Astrocyte of the cerebellum (primary cell): ENCODE measurements around the gene SLC25A46.
"Not testable (repeated sequence)": the region's sequence is repeated elsewhere in the genome, so short reads cannot be mapped to it uniquely, and the experiment has no call there.

ENCODE experiments used
- DNase-seq: peaks from one replicate; pipeline ENCODE4 v3.0.0-alpha.2; 2011; ENCODE audit warnings: low read depth
- H3K4me3 ChIP-seq: 2 replicates; pipeline ENCODE4 v1.5.1; 2011; ENCODE audit warnings: mild to moderate bottlenecking, low read depth, low read length, moderate library complexity
- CTCF ChIP-seq: IDR thresholded peaks from 2 replicates; pipeline ENCODE4 v1.5.1; 2012; ENCODE audit warnings: low read length, low read depth, moderate library complexity, mild to moderate bottlenecking; ENCODE audit errors: missing control alignments
- in situ Hi-C: cut with HindIII; loops from 2 replicates; pipeline ENCODE4 v1.10.0; 2017; ENCODE audit warnings: low sequenced_read_pairs

Gene SLC25A46

DNA sequence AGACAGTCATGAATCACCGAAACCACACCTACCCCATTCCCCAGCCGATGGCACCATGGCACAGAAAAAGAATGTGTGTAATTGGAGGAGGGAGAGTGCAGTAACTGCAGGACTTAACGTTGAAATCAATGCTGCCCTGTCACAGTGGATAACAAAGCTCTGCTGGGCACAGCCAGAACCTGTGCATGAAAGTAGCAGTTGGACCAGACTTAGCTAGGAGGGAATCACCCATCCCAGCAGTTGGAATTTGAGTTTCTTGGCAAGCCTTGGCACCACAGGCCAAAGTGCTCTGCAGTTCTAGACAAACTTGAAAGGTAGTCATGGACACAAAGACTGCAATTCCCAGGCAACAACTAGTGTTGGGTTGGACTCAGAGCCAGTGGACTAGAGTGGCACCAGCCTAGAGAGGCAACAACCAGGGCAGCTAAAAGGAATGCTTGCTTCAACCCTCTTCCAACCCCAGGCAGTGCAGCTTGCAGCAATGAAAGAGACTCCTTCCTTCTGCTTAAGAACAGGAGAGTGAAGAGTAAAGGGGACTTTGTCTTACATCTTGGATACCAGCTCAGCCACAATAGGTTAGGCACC is 31.5 kb upstream of the SLC25A46 start:
- in situ Hi-C loops: no loop called here
- DNase-seq: no peak
- no peak for TF ChIP-seq CTCF
- no peak overlapping the region for H3K4me3 ChIP-seq

DNA sequence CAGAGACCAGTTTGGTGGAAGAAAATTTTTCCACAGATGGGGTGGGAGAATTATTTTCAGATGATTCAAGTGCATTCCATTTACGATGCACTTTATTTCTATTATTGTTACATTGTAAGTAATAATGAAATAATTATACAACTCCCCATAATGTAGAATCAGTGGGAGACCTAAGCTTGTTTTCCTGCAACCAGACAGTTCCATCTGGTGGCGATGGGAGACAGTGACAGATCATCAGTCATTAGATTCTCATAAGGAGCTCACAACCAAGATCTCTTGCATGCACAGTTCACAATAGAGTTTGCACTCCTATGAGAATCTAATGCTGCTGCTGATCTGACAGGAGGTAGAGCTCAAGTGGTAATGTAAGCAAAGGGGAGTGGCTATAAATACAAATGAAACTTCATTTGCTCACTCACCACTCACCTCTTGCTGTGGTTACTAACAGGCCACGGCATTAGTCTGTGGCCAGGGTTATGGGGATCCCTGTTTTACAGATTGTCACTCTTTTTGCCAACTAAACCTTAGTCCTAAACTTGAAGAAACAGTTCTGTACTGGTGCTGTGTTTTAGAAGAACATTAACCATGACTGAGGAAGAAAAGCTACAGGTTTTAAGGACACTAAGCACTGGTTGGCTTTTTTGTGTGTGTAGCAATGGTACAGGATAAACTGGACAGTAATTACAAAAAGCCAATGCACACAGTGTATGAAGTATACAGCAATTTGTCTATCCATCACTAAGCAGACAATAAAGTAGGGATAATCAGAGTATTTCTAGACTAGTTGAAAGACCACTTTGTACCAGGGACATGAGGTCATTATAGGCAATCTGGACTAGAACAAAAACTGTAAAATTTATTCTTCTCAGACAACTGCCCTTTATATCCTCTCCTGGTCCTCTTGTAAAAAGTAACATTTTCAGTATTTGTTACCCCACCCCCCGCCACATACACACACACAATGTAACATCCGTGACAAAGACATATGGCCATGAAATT is 22.3 kb upstream of the SLC25A46 start:
- no peak for TF ChIP-seq CTCF
- no peak overlapping the region for H3K4me3 ChIP-seq
- in situ Hi-C loops: no loop called here
- no peak for DNase-seq

- no peak overlapping the region for H3K4me3 ChIP-seq
- in situ Hi-C loops: no loop called here
- DNase-seq: no peak
- no peak for TF ChIP-seq CTCF
These were observed 20.5 kb upstream of the SLC25A46 start for GRCh38 chr5:110718311-110718710.

GRCh38 chr5:110726249-110727024 is 12.4 kb upstream of the SLC25A46 start, which contains the start of gene TMEM232:
Gene TMEM232, minus strand, starts transcription at chr5:110726671. Its CDS starts 59,319 bp downstream, at chr5:110667352.
- DNase-seq: peak; percentile 38
- H3K4me3 ChIP-seq: peak within 1 kb of the TSS; percentile 43
- in situ Hi-C loops: no loop called here
- no peak for TF ChIP-seq CTCF

DNA sequence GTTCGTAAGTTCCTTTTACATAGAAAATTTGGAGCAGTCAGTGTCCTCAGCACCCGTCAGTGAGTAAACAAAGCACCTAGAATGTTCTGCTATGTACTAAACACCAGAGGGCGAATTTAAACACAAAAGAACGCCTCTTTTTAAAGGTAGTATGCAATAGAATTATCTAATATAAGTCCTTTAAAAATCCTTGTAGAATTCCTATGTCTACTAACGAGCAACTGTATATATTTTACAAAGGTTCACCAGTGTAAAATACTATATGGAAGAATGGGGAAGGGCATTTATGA is 11.8 kb upstream of the SLC25A46 start:
- in situ Hi-C loops: no loop called here
- H3K4me3 ChIP-seq: peak overlapping the region; percentile 43

GRCh38 chr5:110731499-110731898 is 7.3 kb upstream of the SLC25A46 start:
- in situ Hi-C loops, H3K4me3 ChIP-seq, DNase-seq: not testable (repeated sequence)

More for the DNA sequence above, 11.8 kb upstream of the SLC25A46 start:
- DNase-seq: no peak
- no peak for TF ChIP-seq CTCF
